Prostate gland (tissue), 2 donors: Measurements from ENCODE around the gene RNASEL.

Source experiments
- POLR2A ChIP-seq: fragments of 450-650 bp; IDR thresholded peaks from one replicate; pipeline ENCODE4 v1.6.1; 2016; ENCODE audit warnings: antibody characterized with exemption, mild to moderate bottlenecking
- TF ChIP-seq, protein P1 (sequence below), 4 experiments: fragments of 200-600 bp in 2 of 4; fragments of 450-650 bp in 2 of 4; sonication (generic) in 2 of 4; IDR thresholded peaks; 1 replicate in 3 of 4; 2 replicates in 1 of 4; pipeline ENCODE4 v1.5.1; 2016 to 2019; ENCODE audit warnings: antibody characterized with exemption in 4 of 4, mild to moderate bottlenecking in 2 of 4, moderate library complexity in 2 of 4

DNA sequence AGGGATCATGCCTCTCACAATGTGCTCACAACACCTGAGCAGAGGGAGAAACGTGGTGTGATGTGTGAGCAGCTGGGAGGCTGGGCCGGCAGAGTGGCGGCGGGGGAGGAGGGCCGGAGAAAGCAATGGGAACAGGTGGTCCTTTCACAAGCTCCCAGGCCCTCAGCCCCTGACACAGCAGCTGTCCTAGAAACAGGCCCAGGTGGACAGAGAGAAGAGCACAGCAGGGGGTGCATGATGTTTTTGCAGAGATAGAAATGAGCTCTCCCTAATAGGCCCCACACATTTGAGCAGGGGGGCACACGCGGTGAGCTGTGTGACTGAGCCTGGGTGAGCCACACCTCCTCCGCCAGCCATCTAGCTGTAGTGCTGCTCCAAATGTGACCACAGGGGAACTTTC is 22.7 kb upstream of the RNASEL start:
- TF ChIP-seq POLR2A, result no peak
- TF ChIP-seq, protein P1, sequence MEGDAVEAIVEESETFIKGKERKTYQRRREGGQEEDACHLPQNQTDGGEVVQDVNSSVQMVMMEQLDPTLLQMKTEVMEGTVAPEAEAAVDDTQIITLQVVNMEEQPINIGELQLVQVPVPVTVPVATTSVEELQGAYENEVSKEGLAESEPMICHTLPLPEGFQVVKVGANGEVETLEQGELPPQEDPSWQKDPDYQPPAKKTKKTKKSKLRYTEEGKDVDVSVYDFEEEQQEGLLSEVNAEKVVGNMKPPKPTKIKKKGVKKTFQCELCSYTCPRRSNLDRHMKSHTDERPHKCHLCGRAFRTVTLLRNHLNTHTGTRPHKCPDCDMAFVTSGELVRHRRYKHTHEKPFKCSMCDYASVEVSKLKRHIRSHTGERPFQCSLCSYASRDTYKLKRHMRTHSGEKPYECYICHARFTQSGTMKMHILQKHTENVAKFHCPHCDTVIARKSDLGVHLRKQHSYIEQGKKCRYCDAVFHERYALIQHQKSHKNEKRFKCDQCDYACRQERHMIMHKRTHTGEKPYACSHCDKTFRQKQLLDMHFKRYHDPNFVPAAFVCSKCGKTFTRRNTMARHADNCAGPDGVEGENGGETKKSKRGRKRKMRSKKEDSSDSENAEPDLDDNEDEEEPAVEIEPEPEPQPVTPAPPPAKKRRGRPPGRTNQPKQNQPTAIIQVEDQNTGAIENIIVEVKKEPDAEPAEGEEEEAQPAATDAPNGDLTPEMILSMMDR (IDR thresholded peaks at IDR 0.05), result no peak
